ENCODE measurements around the gene SNX6. TPM values are rescaled to one million over a fixed set of nuclear protein-coding genes. Genes with fewer than 3 reads are reported as not detected.
"Not testable (repeated sequence)": the region's sequence is repeated elsewhere in the genome, so short reads cannot be mapped to it uniquely, and the experiment has no call there.

The SNX6 gene
- total and polyA plus RNA-seq, 4 donors: 40.9 to 102 (median 74.0) TPM

DNA sequence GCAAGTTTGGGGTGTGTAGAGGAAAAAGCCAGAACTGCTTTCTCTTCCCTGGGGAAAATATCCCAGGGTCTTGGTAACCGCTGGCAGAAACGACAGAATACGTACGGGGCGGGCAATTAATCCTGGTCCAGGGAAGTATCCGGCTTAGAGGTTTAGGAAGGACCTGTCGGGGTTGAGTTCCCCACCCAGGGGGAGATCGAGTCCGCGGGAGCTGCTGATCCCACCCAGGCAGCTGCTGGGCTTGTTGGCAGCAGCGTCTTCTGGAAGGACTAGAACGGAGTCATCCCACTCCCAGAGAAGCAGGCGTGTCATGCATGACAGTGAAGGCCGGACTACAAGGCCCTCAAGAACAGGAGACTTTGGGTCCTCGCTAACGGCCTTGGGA, 82.8 kb downstream of the SNX6 start:
- DNase-seq; H3K27ac ChIP-seq (ENCODE audit: low read depth in 1 of 2, low read length in 2 of 2); H3K9me3 ChIP-seq (ENCODE audit: control insufficient read depth, low read length); H3K4me3 ChIP-seq (ENCODE audit: low read length in 2 of 2); ATAC-seq (ENCODE audit: low FRiP score); intact Hi-C loops (cut with DNase I); H3K27me3 ChIP-seq (ENCODE audit: control insufficient read depth in 1 of 2, insufficient read depth in 2 of 2, low read length in 1 of 2); H3K4me1 ChIP-seq (ENCODE audit: control insufficient read depth in 1 of 2, insufficient read depth in 2 of 2, low read length in 2 of 2); H3K36me3 ChIP-seq (ENCODE audit: control insufficient read depth in 1 of 2, insufficient read depth in 2 of 2, low read length in 1 of 2): not testable (repeated sequence)
- WGBS, 2 donors: no CpG with 5 or more reads among the region's 16 CpGs

DNA sequence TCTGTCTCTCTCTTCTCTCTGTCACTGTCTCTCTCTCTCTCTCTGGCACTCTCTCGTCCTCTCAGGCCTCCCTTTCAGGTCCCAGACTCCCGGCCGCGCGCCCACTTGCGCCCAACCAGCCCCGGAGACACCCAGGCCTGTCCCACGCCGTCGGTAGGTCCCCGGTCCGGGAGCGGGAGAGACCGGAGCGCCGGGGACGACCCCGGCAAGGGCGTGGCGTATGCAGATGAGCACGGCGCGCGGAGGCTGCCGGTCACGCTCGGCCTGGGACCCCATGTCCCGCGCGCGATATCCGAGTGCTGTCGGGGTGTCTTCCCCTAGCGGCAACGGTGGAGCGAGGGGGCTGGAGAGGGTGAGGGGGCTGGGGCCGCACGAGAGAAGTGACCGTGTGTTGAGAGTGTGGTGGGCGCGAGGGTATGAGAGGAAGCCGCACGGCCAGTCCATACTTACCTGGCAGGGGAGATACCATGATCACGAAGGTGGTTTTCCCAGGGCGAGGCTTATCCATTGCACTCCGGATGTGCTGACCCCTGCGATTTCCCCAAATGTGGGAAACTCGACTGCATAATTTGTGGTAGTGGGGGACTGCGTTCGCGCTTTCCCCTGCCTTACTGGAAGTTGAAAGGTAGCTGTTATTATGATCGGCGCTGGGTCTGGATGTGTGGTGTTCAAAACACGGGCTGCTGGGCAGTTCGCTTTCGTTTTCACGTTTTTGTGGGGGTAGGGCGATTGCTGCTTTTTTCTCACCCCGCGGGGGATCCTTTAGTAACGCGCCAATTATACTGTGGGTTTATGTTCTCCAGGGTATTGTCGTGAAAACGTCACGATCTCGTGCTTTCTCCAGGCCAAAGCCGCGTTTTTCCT, 83.4 kb downstream of the SNX6 start:
- H3K27me3 ChIP-seq (ENCODE audit: control insufficient read depth in 1 of 2, insufficient read depth in 2 of 2, low read length in 1 of 2); DNase-seq; H3K9me3 ChIP-seq (ENCODE audit: control insufficient read depth, low read length); H3K4me3 ChIP-seq (ENCODE audit: low read length in 2 of 2); intact Hi-C loops (cut with DNase I); H3K4me1 ChIP-seq (ENCODE audit: control insufficient read depth in 1 of 2, insufficient read depth in 2 of 2, low read length in 2 of 2); H3K36me3 ChIP-seq (ENCODE audit: control insufficient read depth in 1 of 2, insufficient read depth in 2 of 2, low read length in 1 of 2); H3K27ac ChIP-seq (ENCODE audit: low read depth in 1 of 2, low read length in 2 of 2): not testable (repeated sequence)
- peak; percentile 96 for ATAC-seq (ENCODE audit: low FRiP score)
- no CpG with 5 or more reads among the region's 68 CpGs for WGBS, 2 donors

DNA sequence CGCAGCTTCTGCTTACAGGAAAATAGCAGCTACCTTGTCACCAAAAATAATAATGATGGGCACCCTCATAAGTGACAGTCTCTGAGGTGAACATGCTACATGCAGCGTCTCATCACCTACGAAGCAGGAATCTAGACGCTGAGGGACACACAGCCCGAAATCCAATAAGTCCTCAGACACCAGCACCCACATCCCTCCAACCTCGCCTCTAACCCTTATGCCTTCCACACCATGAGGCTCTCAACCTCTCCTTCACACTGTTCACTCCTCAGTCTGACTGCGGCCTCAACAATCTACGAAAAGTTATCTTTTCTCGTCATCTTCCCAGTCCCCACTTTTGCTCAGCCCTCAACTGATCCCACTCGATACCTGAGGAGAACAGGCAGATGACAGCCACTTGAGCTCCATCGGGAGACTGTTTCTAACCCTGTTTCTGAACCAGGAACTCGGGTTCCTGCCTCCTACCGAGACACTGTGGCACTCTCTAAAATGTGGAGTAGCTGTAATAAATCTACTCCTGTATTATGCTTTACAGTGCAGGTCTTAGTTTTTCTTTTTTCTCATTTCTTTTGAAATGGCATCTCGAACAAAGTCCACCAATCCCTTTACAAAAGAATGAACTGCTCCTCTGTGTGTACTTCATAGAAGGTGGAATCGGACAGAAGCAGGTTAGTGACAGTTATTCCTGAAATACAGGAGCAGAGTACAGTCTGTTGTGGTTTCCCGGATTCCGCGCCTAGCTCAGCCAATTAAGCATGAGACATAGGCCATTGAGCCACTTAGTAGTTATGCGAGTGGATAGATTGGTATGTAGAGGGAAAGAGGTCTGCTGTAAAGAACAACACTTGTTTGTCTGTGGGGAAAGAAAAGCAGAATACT, 89.5 kb downstream of the SNX6 start:
- 87 to 90% methylated on average over 13 of the region's 19 CpGs for WGBS, 2 donors
- ATAC-seq (ENCODE audit: low FRiP score); H3K4me1 ChIP-seq (ENCODE audit: control insufficient read depth in 1 of 2, insufficient read depth in 2 of 2, low read length in 2 of 2); DNase-seq; H3K27ac ChIP-seq (ENCODE audit: low read depth in 1 of 2, low read length in 2 of 2); H3K36me3 ChIP-seq (ENCODE audit: control insufficient read depth in 1 of 2, insufficient read depth in 2 of 2, low read length in 1 of 2); intact Hi-C loops (cut with DNase I); H3K27me3 ChIP-seq (ENCODE audit: control insufficient read depth in 1 of 2, insufficient read depth in 2 of 2, low read length in 1 of 2); H3K9me3 ChIP-seq (ENCODE audit: control insufficient read depth, low read length): not testable (repeated sequence)
- peak overlapping the region in 1 of 2 donors; percentile 90 for H3K4me3 ChIP-seq (ENCODE audit: low read length in 2 of 2)

DNA sequence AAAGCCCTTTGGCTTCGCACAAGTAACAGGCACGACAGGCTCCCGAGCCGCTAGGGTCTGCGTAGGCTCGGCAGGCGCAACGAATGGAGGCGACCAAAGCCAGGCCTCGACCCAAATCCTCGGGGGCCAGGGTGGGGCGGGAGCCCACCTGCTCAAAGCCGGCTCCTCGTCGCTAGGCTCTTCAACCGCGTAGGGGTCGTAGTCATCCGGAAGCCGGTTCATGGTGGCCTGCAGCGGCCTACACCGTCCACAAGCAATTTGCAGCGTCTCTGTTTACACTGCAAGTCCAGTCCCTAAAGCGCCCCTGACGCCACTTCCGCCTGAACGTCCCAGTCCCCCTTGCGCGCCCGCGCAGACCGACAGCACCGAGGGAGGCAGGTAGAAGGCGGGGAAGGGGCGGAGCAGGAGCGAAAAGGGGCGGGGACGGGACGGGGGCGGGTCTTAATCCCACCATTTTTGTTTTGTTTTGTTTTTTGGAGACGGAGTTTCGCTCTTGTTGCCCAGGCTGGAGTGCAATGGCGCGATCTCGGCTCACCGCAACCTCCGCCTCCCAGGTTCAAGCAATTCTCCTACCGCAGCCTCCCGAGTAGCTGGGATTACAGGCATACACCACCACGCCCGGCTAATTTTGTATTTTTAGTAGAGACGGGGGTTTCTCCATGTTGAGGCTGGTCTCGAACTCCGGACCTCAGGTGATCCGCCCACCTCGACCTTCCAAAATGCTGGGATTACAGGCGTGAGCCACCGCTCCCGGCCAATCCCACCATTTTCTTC, 90.4 kb downstream of the SNX6 start, which contains the start of gene EAPP:
TSS of gene EAPP (minus strand) at position 295 of the 774 bp plus-strand sequence. CDS start at position 222, 73 bp downstream.
- 2 to 3% methylated on average over 51 to 59 of the region's 59 CpGs for WGBS, 2 donors
- Histone ChIP-seq H3K4me3 (ENCODE audit: low read length in 2 of 2) (peak within 1 kb of the TSS; percentile 84 to 90), H3K9me3 (ENCODE audit: control insufficient read depth, low read length) (no peaks in the 10 kb centered on the region), H3K27me3 (ENCODE audit: control insufficient read depth in 1 of 2, insufficient read depth in 2 of 2, low read length in 1 of 2) (no peaks in the 10 kb centered on the region), H3K27ac (ENCODE audit: low read depth in 1 of 2, low read length in 2 of 2) (peak within 1 kb of the TSS; percentile 71 to 93), H3K36me3 (ENCODE audit: control insufficient read depth in 1 of 2, insufficient read depth in 2 of 2, low read length in 1 of 2) (peaks cover 0 to 3% of the 10 kb centered on the region in 2 donors), H3K4me1 (ENCODE audit: control insufficient read depth in 1 of 2, insufficient read depth in 2 of 2, low read length in 2 of 2) (peaks cover 3 to 4% of the 10 kb centered on the region in 2 donors)
- intact Hi-C loops (cut with DNase I): loop anchor here (5.0 to 10.0 kb wide), 2 partner anchors 75 to 77 kb away; partner anchors contain the start of gene SPTSSA (in 2 of the 2)
- DNase-seq (peak; percentile 99), ATAC-seq (ENCODE audit: low FRiP score) (peak; percentile 99)

DNA sequence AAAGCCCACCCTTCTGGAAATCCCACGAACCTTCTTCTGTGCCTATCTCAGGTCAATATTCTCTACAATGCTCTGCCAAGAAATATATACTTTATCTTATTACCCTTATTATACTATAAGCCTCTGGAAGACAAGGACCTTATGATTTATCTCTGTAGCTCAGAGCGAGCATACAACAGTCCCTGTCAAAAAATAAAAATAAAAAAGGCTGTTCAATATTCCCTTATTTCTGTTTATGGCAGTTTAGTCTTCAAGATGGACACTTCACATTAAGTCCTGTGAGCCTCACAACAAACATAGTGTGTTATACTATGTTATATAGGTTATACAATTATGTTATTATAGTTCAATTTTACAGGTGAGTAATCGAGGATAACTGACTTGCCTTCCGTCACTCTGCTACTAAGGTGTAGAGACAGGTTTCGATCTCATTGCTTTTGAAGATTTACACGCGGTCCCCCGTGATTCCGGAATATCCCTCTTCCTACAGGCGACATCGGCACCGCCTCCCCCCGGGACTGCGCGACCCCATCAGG, 91.0 kb downstream of the SNX6 start:
- no peak for DNase-seq
- H3K36me3 ChIP-seq (ENCODE audit: control insufficient read depth in 1 of 2, insufficient read depth in 2 of 2, low read length in 1 of 2): peaks cover 0 to 3% of the 10 kb centered on the region in 2 donors
- H3K27me3 ChIP-seq (ENCODE audit: control insufficient read depth in 1 of 2, insufficient read depth in 2 of 2, low read length in 1 of 2): no peaks in the 10 kb centered on the region
- peak overlapping the region; percentile 84 to 90 for H3K4me3 ChIP-seq (ENCODE audit: low read length in 2 of 2)
- peaks cover 3 to 4% of the 10 kb centered on the region in 2 donors for H3K4me1 ChIP-seq (ENCODE audit: control insufficient read depth in 1 of 2, insufficient read depth in 2 of 2, low read length in 2 of 2)
- no peaks in the 10 kb centered on the region for H3K9me3 ChIP-seq (ENCODE audit: control insufficient read depth, low read length)
- intact Hi-C loops (cut with DNase I): loop anchor here (5.0 to 10.0 kb wide), 2 partner anchors 74 to 77 kb away; partner anchors contain the start of gene SPTSSA (in 2 of the 2)
- no peak for ATAC-seq (ENCODE audit: low FRiP score)
- 1% methylated on average over 15 of the region's 15 CpGs for WGBS, 2 donors
- peak overlapping the region; percentile 71 to 93 for H3K27ac ChIP-seq (ENCODE audit: low read depth in 1 of 2, low read length in 2 of 2)

DNA sequence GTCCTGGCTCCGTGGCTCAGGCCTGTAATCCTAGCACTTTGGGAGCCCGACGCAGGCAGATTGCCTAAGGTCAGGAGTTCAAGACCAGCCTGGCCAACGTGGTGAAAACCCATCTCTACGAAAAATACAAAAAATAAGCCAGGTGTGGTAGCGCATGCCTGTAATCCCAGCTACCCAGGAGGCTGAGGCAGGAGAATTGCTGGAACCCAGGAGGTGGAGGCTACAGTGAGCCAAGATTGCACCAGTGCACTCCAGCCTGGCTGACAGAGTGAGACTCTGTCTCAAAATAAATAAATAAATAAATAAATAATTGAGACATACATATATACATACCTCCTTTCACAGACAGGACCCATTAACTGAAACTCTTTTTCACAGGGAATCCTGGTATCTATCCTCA, 91.9 kb downstream of the SNX6 start:
- H3K27ac ChIP-seq (ENCODE audit: low read depth in 1 of 2, low read length in 2 of 2); ATAC-seq (ENCODE audit: low FRiP score); DNase-seq: not testable (repeated sequence)

DNA sequence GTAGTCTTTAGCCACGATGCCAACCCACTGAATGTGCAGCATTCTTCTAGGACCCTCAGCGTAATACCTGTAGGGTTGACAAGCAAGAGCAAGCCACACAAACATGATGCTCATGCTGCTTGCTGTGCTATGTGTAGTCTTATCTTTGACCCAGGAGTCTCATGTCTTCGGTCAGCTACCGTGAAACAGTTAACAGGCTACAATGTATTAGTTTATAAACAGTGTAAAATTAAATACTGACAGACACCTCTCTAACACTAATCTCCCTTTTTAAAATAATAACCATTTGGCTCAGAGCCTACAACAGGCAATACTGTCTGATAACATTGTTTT, 92.3 kb downstream of the SNX6 start:
- intact Hi-C loops (cut with DNase I): loop anchor here (5.0 to 10.0 kb wide), 2 partner anchors 73 to 75 kb away; partner anchors contain the start of gene SPTSSA (in 2 of the 2)
- H3K27ac ChIP-seq (ENCODE audit: low read depth in 1 of 2, low read length in 2 of 2): no peak overlapping the region
- 78 to 81% methylated on average over 4 of the region's 4 CpGs for WGBS, 2 donors
- H3K27me3 ChIP-seq (ENCODE audit: control insufficient read depth in 1 of 2, insufficient read depth in 2 of 2, low read length in 1 of 2): no peaks in the 10 kb centered on the region
- peaks cover 3 to 4% of the 10 kb centered on the region in 2 donors for H3K4me1 ChIP-seq (ENCODE audit: control insufficient read depth in 1 of 2, insufficient read depth in 2 of 2, low read length in 2 of 2)
- no peak for DNase-seq
- H3K4me3 ChIP-seq (ENCODE audit: low read length in 2 of 2): no peak overlapping the region
- no peaks in the 10 kb centered on the region for H3K9me3 ChIP-seq (ENCODE audit: control insufficient read depth, low read length)
- H3K36me3 ChIP-seq (ENCODE audit: control insufficient read depth in 1 of 2, insufficient read depth in 2 of 2, low read length in 1 of 2): peaks cover 0 to 3% of the 10 kb centered on the region in 2 donors
- no peak for ATAC-seq (ENCODE audit: low FRiP score)

More for the DNA sequence above, 91.9 kb downstream of the SNX6 start:
- WGBS, 2 donors: 47 to 62% methylated on average over 6 of the region's 6 CpGs
- H3K27me3 ChIP-seq (ENCODE audit: control insufficient read depth in 1 of 2, insufficient read depth in 2 of 2, low read length in 1 of 2); H3K36me3 ChIP-seq (ENCODE audit: control insufficient read depth in 1 of 2, insufficient read depth in 2 of 2, low read length in 1 of 2); H3K9me3 ChIP-seq (ENCODE audit: control insufficient read depth, low read length); H3K4me1 ChIP-seq (ENCODE audit: control insufficient read depth in 1 of 2, insufficient read depth in 2 of 2, low read length in 2 of 2): not testable (repeated sequence)
- H3K4me3 ChIP-seq (ENCODE audit: low read length in 2 of 2): peak overlapping the region; percentile 84 to 90
- intact Hi-C loops (cut with DNase I): loop anchor here (5.0 to 10.0 kb wide), 2 partner anchors 73 to 76 kb away; partner anchors contain the start of gene SPTSSA (in 2 of the 2)

Measured in aorta (tissue), 5 donors.